ENCODE results near the gene BRD2.

BRD2 gene

DNA sequence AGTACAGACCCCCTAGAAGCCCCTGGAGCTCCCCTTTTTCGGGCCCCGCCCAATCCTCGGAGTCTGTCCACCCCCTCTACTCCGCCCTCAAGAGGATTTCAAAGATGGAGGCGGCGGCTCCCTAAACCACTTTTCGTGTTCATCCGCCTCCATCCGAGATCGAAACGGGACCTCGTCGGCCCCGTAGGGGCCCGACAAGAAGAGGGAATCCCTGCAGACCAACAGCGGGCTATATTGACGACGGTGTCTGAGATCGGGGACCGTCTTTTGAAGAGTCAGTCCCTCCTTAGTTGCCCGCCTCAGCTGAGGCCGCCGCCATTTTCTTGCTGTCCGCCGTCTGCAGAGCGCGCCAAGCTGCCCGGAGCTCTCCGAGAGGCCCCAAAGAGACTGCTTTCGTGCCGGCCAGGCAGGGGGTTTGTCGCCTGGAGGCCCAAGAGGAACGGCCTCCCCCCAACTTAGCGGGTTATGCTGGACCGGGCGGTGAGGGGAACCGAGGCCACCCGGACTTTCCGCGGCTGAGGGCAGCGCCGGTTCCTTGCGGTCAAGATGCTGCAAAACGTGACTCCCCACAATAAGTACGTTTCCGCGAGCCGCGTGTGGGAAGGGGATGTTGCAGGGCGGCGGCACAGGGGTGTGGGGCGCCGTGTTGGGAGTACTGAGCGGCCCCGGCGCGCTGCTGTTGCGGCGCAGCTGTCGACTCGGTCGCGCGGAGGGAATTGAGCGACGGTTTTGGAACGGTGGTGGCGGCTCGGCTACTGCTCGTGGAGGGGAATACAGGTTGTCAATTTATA, 4.2 kb downstream of the BRD2 start:
- no peak for DNase-seq (ENCODE audit: low read depth)

DNA sequence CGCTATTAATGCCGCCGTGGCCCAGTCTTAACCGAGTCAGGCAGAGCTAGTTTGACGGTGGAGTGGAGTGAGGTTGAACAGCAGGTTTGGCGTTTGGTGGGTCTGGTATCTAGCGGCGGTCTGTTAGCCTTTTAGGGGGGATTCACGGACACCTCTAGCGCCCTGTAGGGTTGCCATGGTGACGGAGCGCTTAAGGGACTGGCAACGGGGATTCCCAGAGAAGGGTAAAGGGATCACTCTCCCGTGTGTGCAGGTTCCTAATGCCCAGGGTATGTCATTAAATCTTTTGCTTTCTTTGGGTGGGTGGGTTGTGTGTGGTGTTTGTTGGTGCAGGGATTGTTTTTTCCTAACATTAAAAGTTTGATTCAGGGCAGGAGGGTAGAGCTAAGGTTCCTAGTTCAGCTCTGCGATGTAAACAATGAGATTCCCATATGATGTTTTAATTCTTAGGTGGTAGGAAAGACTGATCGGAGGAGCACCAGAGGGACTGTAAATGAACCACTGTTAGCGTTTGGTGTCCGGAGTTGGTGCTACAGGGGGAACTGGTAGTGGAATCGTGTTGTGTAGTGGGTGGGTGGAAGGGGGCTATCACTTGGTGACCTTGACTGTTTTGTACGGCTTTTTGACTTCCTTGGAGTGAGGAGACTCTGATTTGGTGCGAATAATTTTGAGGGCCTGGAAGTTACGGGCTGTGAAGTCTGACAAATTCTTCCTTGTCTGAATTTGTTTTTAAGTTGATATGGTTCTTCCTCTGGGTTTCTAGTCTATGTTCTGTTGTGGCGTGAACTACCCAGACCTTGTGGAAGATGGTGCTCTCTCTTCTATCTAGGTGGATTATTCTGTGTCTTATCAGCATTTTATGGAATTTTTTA, 5.0 kb downstream of the BRD2 start:
- DNase-seq (ENCODE audit: low read depth) = peak; percentile 19

DNA sequence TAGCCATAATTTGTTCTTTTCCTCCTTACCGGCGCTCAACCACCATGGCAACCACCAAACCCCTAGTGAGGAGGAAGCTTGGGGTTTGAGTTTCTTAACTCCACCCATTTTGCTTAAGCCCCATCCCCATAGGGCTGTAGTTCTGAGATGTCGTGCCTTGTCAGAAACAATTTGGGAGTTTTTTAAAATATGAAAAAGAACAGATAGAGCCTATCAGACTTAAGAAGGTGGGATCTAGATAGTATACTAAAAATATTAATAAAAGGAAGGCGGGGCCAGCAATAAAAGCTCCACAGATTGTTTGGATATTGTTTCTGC, 5.6 kb downstream of the BRD2 start:
- DNase-seq (ENCODE audit: low read depth) = no peak

DNA sequence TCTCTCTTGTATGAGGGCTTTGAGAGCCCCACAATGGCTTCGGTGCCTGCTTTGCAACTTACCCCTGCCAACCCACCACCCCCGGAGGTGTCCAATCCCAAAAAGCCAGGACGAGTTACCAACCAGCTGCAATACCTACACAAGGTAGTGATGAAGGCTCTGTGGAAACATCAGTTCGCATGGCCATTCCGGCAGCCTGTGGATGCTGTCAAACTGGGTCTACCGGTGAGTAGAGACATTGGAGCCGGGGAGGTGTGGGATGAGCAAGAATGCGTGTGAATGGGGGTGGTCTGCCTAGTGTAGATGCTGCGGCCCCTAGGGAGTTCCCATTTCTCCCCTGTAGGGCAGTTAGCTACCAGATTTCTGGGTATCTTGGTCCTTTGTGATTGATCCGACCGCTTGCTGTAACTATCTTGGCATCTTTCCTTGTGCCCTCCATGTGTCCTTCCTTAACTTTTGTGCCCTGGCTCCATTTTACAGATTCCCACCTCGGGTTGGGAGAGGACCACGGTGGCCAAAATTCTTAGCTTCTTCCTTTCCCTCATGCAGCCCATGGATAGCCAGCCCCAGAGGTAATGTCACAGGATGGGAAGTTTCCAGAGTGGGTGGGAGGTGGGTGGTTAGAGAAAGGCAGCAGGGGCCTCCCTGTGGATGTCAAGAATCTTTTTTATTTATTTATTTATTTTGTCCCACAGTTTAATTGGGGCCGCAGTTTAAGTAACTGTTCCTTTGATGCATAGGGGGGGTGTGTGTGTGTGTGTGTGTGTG, 6.3 kb downstream of the BRD2 start:
- DNase-seq (ENCODE audit: low read depth) = no peak

- DNase-seq (ENCODE audit: low read depth) = no peak
Measured at GRCh38 chr6:32975886-32976285, 7.5 kb downstream of the BRD2 start.

- no peak for DNase-seq (ENCODE audit: low read depth)
Measured at GRCh38 chr6:32976334-32977069, 8.1 kb downstream of the BRD2 start.

GRCh38 chr6:32977272-32977952, 9.0 kb downstream of the BRD2 start:
- DNase-seq (ENCODE audit: low read depth) = no peak

DNA sequence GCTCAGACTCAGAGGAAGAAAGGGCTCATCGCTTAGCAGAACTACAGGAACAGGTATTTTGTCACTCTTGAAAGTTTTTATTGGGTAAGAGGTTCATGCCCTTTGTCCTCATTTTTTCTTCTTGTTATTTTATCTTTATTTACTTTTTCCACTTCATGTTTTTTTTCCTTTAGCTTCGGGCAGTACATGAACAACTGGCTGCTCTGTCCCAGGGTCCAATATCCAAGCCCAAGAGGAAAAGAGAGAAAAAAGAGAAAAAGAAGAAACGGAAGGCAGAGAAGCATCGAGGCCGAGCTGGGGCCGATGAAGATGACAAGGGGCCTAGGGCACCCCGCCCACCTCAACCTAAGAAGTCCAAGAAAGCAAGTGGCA, 9.5 kb downstream of the BRD2 start:
- DNase-seq (ENCODE audit: low read depth) = no peak

- no peak for DNase-seq (ENCODE audit: low read depth)
Measured at GRCh38 chr6:32979720-32980487, 11.5 kb downstream of the BRD2 start.

DNA sequence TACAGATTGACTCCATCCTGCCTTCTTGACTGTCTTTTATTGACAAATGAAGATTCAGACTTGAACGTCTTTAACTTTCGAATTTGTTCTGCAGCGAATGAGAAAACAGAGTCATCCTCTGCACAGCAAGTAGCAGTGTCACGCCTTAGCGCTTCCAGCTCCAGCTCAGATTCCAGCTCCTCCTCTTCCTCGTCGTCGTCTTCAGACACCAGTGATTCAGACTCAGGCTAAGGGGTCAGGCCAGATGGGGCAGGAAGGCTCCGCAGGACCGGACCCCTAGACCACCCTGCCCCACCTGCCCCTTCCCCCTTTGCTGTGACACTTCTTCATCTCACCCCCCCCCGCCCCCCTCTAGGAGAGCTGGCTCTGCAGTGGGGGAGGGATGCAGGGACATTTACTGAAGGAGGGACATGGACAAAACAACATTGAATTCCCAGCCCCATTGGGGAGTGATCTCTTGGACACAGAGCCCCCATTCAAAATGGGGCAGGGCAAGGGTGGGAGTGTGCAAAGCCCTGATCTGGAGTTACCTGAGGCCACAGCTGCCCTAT, 12.2 kb downstream of the BRD2 start:
- DNase-seq (ENCODE audit: low read depth) = no peak

DNA sequence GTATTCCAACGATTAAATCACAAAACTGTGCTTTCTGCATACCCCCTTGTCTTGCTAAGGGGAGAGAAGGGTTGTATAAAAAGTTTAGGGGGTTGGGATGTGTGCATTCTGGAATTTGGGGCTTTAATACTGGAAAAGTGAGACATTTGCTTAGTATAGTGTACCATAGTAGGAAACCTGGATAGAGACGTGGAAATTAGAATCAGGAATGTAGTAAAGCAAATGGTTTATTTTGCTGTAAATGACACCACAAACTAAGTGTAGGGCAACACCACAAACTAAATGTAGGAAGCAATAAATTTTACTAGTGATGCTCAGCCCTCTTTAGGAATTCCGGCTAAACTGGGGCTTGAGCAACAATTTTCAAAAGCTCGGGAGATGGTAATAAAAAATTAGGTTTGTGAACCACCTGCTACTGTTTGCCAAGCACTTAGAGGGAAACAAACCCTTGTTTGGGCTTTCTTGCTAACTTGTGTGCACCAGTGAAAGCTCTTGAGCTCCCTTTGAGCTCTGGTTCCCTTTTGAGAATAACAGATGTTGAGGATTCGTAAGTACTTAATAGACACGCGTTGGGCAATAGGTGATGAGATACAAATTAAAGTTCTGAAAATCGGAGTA, 13.8 kb downstream of the BRD2 start:
- no peak for DNase-seq (ENCODE audit: low read depth)

DNA sequence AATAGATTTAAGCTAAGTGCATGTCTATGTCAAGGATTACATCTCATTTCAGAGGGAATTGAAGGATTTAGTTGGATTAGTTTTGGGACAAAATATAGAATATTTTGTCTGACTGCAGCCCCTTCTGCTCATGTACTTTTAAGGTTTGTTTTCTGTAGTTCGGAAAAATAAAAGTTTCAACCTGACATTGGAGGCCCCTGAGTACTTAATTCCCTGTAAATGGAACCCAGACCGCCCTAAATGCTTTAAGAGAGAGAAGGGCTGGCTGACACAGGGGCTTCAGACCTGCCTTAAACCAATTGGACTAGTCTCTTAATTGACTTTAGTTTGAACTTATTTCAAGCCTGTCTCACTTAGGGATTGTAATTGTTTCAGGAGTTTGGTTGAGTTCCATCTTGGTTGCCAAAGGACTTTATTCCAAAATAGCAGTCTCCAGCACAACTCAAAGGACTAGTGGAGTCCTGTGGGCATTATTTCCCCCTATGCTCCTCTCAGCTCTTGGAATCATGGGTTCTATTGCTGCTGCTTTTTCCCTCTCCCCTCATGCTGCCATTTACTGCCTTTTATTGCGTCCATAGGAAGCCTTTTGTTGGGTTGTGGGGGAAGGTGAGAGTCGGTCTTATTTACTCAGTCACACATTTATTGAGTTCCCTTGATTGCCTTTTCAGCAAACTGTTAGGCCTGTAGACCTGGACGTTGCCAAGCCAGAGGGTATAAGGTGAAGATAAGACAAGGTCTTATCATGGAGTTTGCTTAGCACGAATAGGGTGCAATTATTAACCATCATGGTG, 14.5 kb downstream of the BRD2 start:
- no peak for DNase-seq (ENCODE audit: low read depth)

DNA sequence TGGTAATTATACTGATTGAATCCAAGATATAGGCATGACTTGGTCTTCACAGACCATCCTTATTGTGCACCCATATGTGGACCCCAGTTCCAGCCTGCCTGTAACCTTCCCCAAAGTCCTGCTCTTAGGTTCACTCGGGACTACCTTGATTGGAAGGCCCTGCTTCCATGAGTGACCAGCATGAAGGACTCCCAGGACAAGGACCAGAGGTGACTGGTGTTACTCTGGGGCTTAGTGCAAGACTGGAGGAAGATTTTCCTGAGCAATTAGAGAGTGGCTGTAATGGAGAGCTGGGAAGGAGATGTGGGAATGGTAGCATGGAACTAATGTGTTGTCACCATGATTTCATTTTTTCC, 15.1 kb downstream of the BRD2 start:
- no peak for DNase-seq (ENCODE audit: low read depth)

DNA sequence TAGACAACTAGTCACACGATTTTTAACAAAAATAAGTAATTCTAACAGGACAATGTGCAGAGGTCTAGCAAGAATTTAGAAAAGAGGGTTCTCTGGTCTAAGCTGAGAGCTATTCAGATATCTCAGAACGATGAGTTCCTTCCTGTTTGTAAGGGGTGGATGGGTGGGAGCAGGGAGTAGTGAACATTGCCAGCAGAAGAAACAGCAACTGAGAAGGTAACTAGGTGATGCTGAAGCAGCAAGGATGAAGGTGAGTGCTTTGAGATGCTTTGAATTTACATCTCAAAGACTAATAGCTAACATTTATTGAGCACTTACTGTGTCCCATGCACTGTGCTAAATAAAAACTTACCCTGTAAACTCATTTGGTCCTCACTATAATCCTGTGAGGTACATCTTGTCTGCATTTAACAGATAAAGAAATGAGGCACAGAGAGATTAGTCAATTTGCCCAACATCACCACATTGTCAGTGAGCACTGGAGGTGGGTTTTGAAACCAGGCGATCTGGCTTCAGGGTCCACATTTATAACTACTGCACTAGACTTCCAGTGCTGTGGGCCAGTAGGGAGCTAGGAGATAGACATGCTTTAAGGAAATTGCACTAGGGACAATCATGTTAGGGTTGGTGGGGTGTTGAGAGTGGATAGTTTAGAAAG, 15.7 kb downstream of the BRD2 start:
- DNase-seq (ENCODE audit: low read depth) = no peak

- peak; percentile 86 for DNase-seq (ENCODE audit: low read depth)
Measured at GRCh38 chr6:32984622-32985389, 16.4 kb downstream of the BRD2 start.

- DNase-seq (ENCODE audit: low read depth) = no peak
Measured at GRCh38 chr6:32989368-32989767, 21.0 kb downstream of the BRD2 start.

- no peak for DNase-seq (ENCODE audit: low read depth)
Measured at GRCh38 chr6:32991972-32992371, 23.6 kb downstream of the BRD2 start.
